ENCODE measurements around the gene RPL10. TPM values are rescaled to one million over a fixed set of nuclear protein-coding genes. Genes with fewer than 3 reads are reported as not detected.

The RPL10 gene
- total RNA-seq, 1 experiment from 2014 or later: 2,110 TPM

DNA sequence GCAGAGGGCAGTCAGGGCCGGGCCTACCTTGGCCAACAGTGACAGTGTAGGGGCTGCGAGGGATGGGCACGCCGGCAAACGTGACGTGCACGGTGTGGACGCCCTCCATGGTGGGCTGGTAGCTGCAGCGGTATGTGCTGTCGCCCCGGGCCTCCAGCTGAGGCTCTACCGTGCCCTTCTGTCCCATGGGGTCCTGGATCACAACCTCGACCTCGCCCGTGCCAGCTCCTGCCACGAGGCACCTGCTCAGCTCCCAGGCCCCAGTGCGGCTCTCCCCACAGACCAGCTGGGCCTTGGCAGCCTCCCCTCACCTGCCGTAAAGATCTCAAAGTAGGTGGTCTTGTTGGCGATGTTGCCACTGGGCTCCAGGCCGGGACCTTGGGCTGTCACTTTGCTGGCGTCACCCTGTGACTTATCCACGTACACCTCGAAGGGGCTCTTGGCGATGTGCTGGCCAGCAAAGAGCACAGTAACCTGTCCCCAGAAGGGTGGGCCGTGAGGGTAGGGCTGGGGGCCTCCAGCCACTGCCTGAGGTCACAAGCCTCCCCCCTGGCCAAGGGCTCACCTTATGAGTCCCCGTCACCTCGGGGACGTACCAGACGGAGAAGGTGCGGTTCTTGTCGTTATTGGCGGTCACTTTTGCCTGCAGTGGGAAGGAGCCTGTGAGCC lies 32.0 kb upstream of the RPL10 start:
- H2BK120ac ChIP-seq (ENCODE audit: low read depth, low read length, poor library complexity, severe bottlenecking): no peak overlapping the region
- H3K9me3 ChIP-seq (ENCODE audit: control insufficient read depth, low read depth, low read length): peaks cover 9% of the 10 kb centered on the region
- no peak overlapping the region for H2BK20ac ChIP-seq (ENCODE audit: low read depth, low read length, poor library complexity, severe bottlenecking)
- no peak overlapping the region for H3K27ac Mint-ChIP-seq
- no CpG with 5 or more reads among the region's 32 CpGs for WGBS (ENCODE audit: extremely low coverage, insufficient read length, low lambda C conversion rate)
- H3K4me3 Mint-ChIP-seq: no peak overlapping the region
- no peak overlapping the region for H3K18ac ChIP-seq (ENCODE audit: insufficient read length, low read depth, low read length)
- peaks cover 43 to 74% (median 72%) of the 10 kb centered on the region in 3 experiments for H3K36me3 Mint-ChIP-seq (ENCODE audit: insufficient read depth in 1 of 3, low read depth in 3 of 3)
- H3K23me2 ChIP-seq (ENCODE audit: insufficient read length, low read depth, low read length, poor library complexity, severe bottlenecking): peaks cover 3% of the 10 kb centered on the region
- TF ChIP-seq, protein P1, sequence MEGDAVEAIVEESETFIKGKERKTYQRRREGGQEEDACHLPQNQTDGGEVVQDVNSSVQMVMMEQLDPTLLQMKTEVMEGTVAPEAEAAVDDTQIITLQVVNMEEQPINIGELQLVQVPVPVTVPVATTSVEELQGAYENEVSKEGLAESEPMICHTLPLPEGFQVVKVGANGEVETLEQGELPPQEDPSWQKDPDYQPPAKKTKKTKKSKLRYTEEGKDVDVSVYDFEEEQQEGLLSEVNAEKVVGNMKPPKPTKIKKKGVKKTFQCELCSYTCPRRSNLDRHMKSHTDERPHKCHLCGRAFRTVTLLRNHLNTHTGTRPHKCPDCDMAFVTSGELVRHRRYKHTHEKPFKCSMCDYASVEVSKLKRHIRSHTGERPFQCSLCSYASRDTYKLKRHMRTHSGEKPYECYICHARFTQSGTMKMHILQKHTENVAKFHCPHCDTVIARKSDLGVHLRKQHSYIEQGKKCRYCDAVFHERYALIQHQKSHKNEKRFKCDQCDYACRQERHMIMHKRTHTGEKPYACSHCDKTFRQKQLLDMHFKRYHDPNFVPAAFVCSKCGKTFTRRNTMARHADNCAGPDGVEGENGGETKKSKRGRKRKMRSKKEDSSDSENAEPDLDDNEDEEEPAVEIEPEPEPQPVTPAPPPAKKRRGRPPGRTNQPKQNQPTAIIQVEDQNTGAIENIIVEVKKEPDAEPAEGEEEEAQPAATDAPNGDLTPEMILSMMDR (conservative IDR thresholded peaks at IDR 0.05): no peak
- H2BK15ac ChIP-seq (ENCODE audit: low read depth, low read length): no peak overlapping the region
- 0 out of 4 replicates have a peak, but pooled peaks cover 0 to 5% of the 10 kb centered on the region in 2 experiments for H3K4me1 Mint-ChIP-seq
- H3K56ac ChIP-seq (ENCODE audit: insufficient read length, low read depth, low read length): no peak overlapping the region
- H3K14ac ChIP-seq (ENCODE audit: insufficient read depth, low read length): no peak overlapping the region; the same call in 1 of the 2 replicates
- H3K4ac ChIP-seq (ENCODE audit: low read depth, low read length): no peak overlapping the region
- H3K79me1 ChIP-seq (ENCODE audit: insufficient read depth, low read depth, low read length, poor library complexity, severe bottlenecking): no peaks in the 10 kb centered on the region
- no peak overlapping the region for H4K91ac ChIP-seq (ENCODE audit: insufficient read length, low read depth, low read length)
- no peaks in the 10 kb centered on the region for H4K20me1 ChIP-seq (ENCODE audit: control insufficient read depth, insufficient read depth, insufficient read length)
- H3K79me2 ChIP-seq (ENCODE audit: insufficient read depth, low read length): peaks cover 17% of the 10 kb centered on the region; the same call in 1 of the 2 replicates
- H2AFZ ChIP-seq (ENCODE audit: low read length): no peak overlapping the region
- H4K8ac ChIP-seq (replicated peaks; ENCODE audit: insufficient read length, low read depth, low read length): no peak overlapping the region
- no peak overlapping the region for H3K9ac ChIP-seq (ENCODE audit: extremely low read depth, insufficient read length, low read length)
- H3K27me3 ChIP-seq (ENCODE audit: insufficient read depth, low read length): no peaks in the 10 kb centered on the region
- no peak overlapping the region for H3T11ph ChIP-seq (ENCODE audit: low read length)
- no peak overlapping the region for H3K4me2 ChIP-seq (ENCODE audit: insufficient read depth, insufficient read length, low read length)
- no peak overlapping the region for H2BK12ac ChIP-seq (ENCODE audit: insufficient read length, low read depth, low read length)
- no peak for DNase-seq
- H3K27ac ChIP-seq (ENCODE audit: insufficient read length, low read depth, low read length): no peak overlapping the region
- H2AK5ac ChIP-seq (ENCODE audit: insufficient read length, low read length): no peak overlapping the region
- H4K5ac ChIP-seq (ENCODE audit: insufficient read length, low read depth, low read length): no peak overlapping the region
- no peaks in the 10 kb centered on the region for H3K4me1 ChIP-seq (ENCODE audit: insufficient read depth, low read length)
- H3K9me3 Mint-ChIP-seq: peaks cover 42 to 60% of the 10 kb centered on the region in 2 experiments
- H3K23ac ChIP-seq (ENCODE audit: insufficient read length, low read depth, low read length): no peak overlapping the region
- H3K27me3 Mint-ChIP-seq (ENCODE audit: low read depth): peaks cover 8% of the 10 kb centered on the region
- no peak overlapping the region for H2BK5ac ChIP-seq (ENCODE audit: insufficient read length, low read length)
